NB4 (cell line): ENCODE data around the gene NAGS.

Source experiments
- POLR2A ChIP-seq: IDR thresholded peaks from 2 replicates; pipeline ENCODE4 v1.6.1; 2011; ENCODE audit warnings: mild to moderate bottlenecking; ENCODE audit not compliant: insufficient read length; ENCODE audit errors: extremely low read depth
- TF ChIP-seq, protein P1 (sequence below): IDR thresholded peaks from one replicate; pipeline ENCODE4 v1.5.1; 2012; ENCODE audit warnings: low read depth, low read length
- TF ChIP-seq, protein P2 (sequence below): IDR thresholded peaks from 2 replicates; pipeline ENCODE4 v1.6.1; 2011; ENCODE audit warnings: low read depth, low read length

DNA sequence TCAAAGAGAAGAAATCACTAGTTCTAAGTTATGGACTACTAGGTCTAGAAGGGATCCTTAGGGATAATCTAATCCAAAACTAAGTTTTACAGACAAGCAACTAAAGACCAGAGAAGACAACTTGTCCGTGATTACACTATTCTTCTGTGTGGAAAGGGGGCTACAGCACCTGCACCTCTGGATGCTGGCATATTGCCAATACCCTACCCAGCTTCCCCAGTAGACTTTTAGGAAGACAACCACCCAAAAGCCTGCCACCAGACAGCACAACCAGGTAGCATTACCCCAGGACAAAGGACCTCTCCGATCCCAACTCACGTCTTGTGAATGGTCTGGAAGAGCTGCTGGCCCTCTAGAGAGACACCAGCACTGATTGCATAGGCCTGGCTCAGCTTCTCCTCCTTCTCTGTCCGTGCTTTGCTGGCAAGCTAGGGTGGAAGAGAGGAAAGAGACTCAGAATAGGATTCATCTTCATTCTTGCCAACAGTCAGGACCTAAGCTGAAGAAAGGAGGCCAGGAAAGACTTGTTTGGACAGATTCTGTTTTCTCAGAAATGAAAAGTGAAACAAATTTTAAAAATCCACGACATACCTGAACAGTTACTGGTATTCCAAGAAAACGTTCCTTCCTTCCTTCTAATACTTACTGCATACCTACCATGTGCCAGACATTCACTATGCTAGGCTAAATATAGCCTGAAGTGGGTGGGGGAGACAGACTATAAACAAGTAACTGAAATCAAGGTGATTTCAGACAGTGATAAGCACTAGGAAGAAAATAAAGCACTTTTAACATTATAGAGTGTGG, 35.6 kb downstream of the NAGS start:
- no peak for TF ChIP-seq POLR2A
- TF ChIP-seq, protein P1, sequence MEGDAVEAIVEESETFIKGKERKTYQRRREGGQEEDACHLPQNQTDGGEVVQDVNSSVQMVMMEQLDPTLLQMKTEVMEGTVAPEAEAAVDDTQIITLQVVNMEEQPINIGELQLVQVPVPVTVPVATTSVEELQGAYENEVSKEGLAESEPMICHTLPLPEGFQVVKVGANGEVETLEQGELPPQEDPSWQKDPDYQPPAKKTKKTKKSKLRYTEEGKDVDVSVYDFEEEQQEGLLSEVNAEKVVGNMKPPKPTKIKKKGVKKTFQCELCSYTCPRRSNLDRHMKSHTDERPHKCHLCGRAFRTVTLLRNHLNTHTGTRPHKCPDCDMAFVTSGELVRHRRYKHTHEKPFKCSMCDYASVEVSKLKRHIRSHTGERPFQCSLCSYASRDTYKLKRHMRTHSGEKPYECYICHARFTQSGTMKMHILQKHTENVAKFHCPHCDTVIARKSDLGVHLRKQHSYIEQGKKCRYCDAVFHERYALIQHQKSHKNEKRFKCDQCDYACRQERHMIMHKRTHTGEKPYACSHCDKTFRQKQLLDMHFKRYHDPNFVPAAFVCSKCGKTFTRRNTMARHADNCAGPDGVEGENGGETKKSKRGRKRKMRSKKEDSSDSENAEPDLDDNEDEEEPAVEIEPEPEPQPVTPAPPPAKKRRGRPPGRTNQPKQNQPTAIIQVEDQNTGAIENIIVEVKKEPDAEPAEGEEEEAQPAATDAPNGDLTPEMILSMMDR = no peak
- TF ChIP-seq, protein P2, sequence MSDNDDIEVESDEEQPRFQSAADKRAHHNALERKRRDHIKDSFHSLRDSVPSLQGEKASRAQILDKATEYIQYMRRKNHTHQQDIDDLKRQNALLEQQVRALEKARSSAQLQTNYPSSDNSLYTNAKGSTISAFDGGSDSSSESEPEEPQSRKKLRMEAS = no peak
